SK-N-DZ (cell line): ENCODE results near the gene CCK.

ENCODE experiments used
- DNase-seq: peaks from one replicate; pipeline ENCODE4 v3.0.0-alpha.2; 2015; ENCODE audit warnings: low spot score

CCK gene

GRCh38 chr3:42269647-42270046, 3.7 kb upstream of the CCK start:
- no peak for DNase-seq

GRCh38 chr3:42267878-42268277, 1.9 kb upstream of the CCK start:
- no peak for DNase-seq

- no peak for DNase-seq
Measured at GRCh38 chr3:42265059-42265991, 660 bp downstream of the CCK start.

- no peak for DNase-seq
Measured at GRCh38 chr3:42264399-42265058, 1.5 kb downstream of the CCK start.

- no peak for DNase-seq
Measured at GRCh38 chr3:42263354-42264346, 2.3 kb downstream of the CCK start.

GRCh38 chr3:42262525-42262924, 3.5 kb downstream of the CCK start:
- DNase-seq = no peak

GRCh38 chr3:42257007-42257406, 9.0 kb downstream of the CCK start:
- no peak for DNase-seq

GRCh38 chr3:42256135-42256819, 9.7 kb downstream of the CCK start:
- no peak for DNase-seq

- no peak for DNase-seq
Measured at GRCh38 chr3:42254566-42254965, 11.4 kb downstream of the CCK start.

GRCh38 chr3:42250761-42251160, 15.2 kb downstream of the CCK start:
- DNase-seq = no peak

GRCh38 chr3:42247576-42248027, 18.4 kb downstream of the CCK start:
- DNase-seq = peak; percentile 9

GRCh38 chr3:42246091-42246490, 19.9 kb downstream of the CCK start:
- DNase-seq = no peak

- no peak for DNase-seq
Measured at GRCh38 chr3:42236611-42237010, 29.4 kb downstream of the CCK start.

- no peak for DNase-seq
Measured at GRCh38 chr3:42235532-42235931, 30.5 kb downstream of the CCK start.

- DNase-seq = no peak
Measured at GRCh38 chr3:42230860-42231259, 35.1 kb downstream of the CCK start.

GRCh38 chr3:42229942-42230688, 35.9 kb downstream of the CCK start:
- peak; percentile 53 for DNase-seq

- no peak for DNase-seq
Measured at GRCh38 chr3:42229266-42229941, 36.6 kb downstream of the CCK start.

GRCh38 chr3:42228796-42229195, 37.2 kb downstream of the CCK start:
- no peak for DNase-seq
